NCI-H2107 (cell line): ENCODE data around the gene MTHFD2L.
"Not testable (repeated sequence)": the region's sequence is repeated elsewhere in the genome, so short reads cannot be mapped to it uniquely, and the experiment has no call there.

Source experiments
- DNase-seq: peaks from one replicate; lab custom pipeline; 2025; lab: John Stamatoyannopoulos, UW

MTHFD2L gene

DNA sequence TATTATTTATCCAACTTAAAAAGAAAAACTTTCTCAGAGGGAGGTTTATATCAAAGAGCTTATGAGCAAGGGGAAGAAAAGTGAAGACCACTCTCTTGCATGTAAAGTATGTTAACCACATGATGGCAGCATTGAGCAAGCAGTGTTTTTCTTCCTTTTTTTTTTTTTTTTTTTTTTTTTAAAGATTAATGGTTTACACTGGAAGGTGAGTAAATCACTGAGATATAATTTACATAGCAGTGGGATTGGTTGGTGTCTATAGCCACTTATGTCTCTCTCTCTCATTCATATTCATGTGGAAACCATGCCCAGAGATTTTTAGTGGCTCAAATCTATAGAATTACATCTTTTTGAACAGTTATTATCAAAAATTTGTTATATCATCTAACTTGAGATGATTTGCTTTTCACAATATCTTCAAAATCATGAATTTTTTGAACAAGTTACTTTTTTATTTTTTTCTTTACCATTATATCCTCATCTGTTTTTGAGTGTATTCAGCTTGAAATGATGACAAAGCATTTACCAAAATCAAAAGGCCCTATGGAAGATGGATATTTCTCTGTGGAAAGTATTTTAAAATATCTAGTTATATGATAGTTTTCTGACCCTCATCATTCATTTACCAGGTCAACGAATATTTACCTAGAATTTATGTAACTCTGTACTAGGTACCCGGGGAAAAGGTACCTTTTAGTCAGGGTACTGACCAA, 31.6 kb downstream of the MTHFD2L start:
- no peak for DNase-seq

- DNase-seq = no peak
Measured at GRCh38 chr4:74190332-74190731, 32.4 kb downstream of the MTHFD2L start.

DNA sequence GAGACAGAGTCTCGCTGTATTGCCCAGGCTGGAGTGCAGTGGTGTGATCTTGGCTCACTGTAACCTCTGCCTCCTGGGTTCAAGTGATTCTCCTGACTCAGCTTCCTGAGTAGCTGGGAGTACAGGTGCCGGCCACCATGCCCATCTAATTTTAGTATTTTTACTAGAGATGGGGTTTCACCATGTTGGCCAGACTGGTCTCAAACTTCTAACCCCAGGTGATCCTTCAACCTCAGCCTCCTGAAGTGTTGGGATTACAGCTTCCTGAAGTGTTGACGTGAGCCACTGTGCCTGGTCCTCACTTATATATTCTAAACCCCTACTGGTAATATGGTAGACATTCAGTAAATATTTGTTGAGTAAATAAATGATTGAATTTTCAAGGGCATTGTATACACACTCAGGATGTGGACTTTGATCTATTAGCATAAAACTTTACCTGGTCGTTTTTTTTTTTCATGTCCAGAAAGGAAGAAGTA, 33.0 kb downstream of the MTHFD2L start:
- DNase-seq = no peak

DNA sequence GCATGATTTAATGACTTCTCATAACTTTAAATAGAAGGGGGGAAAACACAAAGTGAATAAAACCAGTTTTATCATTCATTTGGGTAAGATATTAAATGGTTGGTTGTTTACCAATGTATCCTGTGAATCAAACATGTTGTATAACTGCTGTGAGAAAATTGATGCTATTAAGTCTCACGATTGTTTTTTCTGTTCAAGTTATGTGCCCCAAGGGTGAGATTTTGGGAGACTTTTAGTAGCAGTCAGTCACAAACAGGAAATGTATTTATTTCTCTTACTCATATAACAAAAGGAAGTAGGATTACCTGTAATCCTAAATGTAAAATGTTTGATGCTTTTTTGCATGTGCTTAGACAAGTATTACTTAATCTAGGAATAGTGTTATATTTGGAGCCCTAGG, 39.2 kb downstream of the MTHFD2L start:
- DNase-seq = no peak

DNA sequence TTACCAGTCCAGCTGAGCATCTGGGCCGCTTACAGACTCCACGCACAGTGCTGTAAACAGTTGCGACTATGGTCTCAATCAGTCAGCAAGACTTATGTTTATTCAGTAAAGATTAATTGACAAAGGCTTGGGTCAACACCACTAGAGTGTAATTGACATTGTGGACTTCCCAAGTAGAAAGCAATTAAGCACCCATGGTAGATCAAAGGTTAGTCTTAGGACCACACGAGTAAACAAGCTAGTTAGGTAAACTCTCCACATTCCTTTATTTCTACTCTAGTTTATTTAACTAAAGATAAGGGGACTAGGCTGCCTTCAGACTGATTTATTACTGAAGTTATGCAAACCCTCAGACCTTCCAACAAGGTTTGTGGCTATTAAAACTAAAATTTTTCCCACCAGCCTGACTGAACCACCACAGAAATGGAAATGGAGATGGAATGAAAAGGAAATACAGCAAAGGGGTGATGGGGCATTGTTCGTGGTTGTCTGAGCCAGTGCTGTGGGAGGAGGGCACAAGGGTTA, 44.2 kb downstream of the MTHFD2L start:
- no peak for DNase-seq

GRCh38 chr4:74203467-74203866, 45.5 kb downstream of the MTHFD2L start:
- DNase-seq = no peak

DNA sequence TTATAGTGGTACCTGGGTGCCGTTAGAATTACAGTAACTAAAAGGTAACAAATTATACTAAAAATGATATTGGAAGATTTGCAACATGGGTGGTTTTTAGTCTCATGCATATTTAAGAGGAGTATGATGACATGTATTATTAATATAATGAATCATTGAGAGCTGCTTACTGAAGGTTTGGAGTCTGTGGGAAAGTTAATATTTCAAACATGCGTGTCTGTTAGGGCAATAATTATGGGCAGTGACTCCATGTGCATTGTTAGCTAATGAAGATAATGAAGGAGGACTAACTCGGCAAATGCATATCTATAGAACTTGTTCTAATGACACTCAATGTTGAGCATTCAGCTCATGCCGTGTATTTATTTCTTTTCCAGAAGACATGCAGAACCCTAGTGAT, 47.1 kb downstream of the MTHFD2L start:
- no peak for DNase-seq

GRCh38 chr4:74205559-74205958, 47.6 kb downstream of the MTHFD2L start:
- DNase-seq = no peak

DNA sequence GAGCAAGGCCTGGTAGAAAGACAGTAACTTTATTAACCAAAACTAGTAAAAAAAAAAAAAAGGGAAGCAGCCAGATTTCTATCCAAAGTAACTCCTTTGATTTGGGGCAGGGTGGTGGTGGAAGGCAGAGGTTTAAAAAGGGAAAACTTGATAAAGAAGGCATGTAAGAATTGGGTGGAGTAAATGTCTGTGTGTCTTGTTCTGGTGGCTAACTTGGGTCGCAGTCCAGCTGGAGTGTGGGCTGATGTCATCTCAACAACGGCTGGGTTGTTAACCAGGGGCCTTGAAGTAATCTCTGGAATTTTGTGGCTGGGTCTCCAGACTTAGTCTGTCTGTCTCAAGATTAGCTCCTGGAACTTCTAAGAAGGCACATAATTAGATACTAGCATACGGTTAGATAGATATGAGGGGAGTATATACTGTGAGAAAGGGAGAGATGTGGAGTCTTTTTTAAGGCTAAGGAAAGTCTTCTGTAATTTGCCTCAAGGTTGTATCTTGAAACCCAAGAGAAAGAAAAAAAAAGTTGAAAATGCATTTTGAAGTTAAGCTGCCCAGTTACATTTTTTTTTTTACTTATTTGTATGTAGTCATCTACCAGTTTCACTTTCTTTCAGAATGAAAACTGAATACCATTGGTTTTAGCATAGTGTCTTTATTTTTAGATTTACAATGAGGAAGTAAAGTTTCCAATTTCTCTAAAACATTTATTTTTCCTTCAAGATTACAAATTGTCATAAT, 48.3 kb downstream of the MTHFD2L start:
- no peak for DNase-seq

DNA sequence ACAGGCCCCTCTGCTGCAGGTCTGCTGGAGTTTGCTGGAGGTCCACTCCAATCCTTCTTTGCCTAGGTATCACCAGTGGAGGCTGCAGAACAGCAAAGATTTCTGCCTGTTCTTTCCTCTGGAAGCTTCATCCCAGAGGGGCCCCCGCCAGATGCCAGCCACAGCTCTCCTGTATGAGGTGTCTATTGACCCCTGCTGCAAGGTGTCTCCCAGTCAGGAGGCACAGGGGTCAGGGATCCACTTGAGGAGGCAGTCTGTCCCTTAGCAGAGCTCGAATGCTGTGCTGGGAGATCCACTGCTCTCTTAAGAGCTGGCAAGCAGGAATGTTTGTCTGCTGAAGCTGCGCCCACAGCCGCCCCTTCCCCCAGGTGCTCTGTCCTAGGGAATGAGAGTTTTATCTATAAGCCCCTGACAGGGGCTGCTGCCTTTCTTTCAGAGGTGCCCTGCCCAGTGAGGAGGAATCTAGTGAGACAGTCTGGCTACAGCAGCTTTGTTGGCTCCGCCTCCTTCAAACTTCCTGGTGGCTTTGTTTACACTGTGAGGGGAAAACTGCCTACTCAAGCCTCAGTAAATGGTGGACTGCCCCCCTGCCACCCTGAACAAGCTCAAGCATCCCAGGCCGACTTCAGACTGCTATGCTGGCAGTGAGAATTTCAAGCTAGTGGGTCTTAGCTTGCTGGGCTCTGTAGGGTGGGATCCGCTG, 56.7 kb downstream of the MTHFD2L start:
- DNase-seq = not testable (repeated sequence)

GRCh38 chr4:74215236-74215635, 57.3 kb downstream of the MTHFD2L start:
- not testable (repeated sequence) for DNase-seq

DNA sequence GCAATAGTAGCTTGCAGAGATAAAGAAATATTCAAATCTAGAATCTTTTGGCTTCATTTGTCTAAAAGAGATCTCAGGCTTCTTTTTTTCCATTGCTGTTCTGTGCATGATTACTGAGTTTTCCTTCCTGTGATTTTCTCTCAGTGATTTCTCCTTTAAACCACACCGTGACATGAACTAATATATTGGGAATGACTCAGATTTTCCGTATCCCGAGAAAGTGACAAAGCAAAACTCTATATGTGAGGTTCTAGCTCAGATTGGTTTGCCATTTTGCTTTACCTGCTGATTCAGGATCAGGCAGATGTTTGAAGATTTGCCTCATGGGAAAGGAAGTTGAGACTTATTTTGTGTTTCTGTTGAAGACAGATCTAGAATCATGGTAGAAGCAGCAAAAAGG, 59.4 kb downstream of the MTHFD2L start:
- DNase-seq = no peak

GRCh38 chr4:74218201-74218600, 60.3 kb downstream of the MTHFD2L start:
- DNase-seq = no peak

- DNase-seq = no peak
Measured at GRCh38 chr4:74219240-74219639, 61.3 kb downstream of the MTHFD2L start.

- DNase-seq = no peak
Measured at GRCh38 chr4:74223098-74223497, 65.2 kb downstream of the MTHFD2L start.

DNA sequence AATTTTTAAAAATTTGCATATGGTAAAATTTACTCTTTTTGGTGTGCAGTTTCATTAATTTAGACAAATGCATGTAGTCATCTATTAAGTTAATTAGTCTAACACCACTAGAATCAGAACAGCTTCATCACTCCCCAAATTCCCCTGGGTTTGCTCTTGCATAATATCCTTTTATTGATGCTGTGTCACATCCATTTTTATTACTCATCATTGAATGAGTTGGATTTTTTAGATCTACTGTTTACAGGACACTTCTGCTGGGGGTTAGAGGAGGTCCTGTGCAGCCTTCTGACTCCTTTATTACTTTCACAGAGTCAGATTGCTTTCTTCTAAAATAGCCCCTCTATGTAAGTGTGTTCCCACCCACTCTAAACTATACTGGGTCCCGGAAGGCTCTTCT, 65.9 kb downstream of the MTHFD2L start:
- no peak for DNase-seq

DNA sequence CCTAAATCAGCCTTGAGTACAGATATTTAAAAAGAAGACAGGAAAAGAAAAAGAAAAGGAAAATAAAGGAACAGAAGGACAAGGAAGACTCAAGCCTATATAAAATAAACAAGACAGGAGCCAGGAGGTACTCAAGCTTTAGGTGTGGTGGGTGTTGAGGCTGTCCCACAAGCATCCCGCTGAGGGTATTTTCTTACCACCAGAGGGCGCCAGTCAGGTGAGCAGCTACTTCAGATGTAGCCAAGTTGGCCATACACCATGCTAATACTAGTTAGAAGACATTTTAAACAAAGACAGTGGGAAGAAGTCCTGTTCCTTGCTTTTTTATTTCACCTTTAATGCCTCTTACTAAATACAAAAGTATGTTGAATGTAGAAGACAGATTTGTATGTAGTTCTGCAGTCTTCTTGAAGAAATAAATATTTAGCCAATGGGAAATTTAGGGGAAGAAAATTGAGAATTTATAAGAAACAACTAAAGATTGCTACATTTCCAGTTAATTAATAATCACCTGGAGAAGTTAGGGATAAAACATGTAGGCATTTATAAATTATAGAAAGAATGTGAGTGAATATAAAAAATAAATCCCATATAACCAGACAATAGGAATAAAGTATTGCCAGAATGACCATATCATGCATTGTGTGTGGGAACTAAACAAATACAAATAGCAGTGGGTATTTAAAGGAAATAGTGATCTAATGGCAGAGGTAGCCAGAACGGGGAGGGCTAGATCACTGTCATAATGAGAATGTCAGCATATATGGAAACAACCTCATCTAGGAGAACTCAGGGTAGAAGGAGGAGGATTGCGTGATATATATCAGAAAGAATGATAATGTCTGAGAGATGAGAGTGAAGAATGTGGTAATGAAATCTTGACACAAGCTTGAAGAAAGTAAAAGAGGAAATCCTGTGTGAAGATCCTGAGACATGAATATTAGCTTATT, 71.0 kb downstream of the MTHFD2L start:
- no peak for DNase-seq

DNA sequence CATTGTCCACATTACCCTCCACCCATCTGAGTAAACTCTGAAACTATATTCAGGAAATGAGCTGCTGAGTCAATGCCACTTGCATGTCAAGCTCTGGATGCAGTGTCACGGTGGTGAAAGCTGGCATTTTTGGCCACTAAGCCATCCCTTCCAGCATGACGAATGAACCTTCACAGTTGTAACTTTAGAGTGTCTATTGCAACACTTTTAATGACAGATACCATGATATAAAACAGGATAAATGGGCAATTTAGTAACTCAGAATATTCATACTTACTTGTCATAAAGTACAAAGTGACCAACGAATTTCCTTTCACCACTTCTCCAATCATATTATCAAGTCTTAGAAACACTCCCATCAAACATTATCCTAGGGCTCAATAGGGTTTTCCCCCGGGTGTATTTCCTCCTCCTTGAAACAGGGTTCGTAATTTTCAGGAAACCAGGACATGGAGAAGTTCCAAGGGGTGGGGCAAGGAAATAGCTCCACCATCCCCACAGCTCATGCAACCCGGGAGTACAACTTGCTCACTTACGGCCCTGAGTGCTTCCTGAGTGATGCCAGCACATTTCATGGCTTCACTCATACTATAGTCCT, 73.1 kb downstream of the MTHFD2L start:
- DNase-seq = no peak

GRCh38 chr4:74235135-74235534, 77.2 kb downstream of the MTHFD2L start:
- DNase-seq = no peak

DNA sequence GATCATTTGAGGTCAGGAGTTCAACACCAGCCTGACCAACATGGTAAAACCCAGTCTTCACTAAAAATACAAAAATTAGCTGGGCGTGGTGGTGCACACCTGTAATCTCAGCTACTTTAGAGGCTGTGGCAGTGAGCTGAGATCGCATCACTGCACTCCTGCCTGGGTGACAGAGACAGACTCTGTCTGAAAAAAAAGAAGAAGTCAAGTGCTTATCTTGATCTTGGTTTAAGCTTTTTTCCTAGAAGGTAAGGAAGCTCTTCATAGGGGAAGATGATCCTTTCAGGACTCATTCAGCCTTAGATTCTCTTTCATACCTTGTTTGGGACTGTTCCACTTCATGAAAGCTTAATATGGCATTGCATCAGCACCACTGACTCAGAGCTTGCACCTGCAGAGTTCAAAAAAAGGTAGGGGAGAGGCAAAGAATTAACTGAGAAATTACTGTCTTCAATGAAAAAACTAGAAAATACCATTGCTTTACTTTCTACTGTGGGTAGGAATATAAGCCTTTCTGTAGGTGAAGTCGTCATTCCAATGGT, 79.6 kb downstream of the MTHFD2L start:
- DNase-seq = no peak

- no peak for DNase-seq
Measured at GRCh38 chr4:74244049-74244448, 86.1 kb downstream of the MTHFD2L start.
